Measurements from ENCODE around the gene DENND6B.

The DENND6B gene

DNA sequence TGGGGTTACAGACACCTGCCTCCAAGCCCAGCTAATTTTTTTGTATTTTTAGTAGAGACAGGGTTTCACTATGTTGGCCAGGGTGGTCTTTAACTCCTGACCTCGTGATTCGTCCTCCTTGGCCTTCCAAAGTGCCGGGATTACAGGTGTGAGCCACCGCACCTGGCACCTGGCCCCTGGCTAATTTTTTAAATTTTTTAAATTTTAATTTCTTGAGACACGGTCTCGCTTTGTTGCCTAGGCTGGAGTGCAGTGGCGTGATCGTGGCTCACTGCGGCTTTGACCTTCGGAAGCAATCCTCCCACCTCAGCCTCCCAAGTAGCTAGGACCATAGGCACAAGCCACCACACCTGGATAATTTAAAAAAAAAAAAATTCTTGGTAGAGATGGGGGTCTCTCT is 30.9 kb upstream of the DENND6B start:
- Histone ChIP-seq H3K4me3 (ENCODE audit: low read depth, low read length, poor library complexity, severe bottlenecking) (no peak overlapping the region), H4K20me1 (ENCODE audit: insufficient read depth, low read length) (no peaks in the 10 kb centered on the region)
- TF ChIP-seq EZH2 (IDR thresholded peaks at IDR 0.05; ENCODE audit: borderline replicate concordance, low read length), result no peak
- no peak for TF ChIP-seq CTCF (IDR thresholded peaks at IDR 0.05; ENCODE audit: low read length)

DNA sequence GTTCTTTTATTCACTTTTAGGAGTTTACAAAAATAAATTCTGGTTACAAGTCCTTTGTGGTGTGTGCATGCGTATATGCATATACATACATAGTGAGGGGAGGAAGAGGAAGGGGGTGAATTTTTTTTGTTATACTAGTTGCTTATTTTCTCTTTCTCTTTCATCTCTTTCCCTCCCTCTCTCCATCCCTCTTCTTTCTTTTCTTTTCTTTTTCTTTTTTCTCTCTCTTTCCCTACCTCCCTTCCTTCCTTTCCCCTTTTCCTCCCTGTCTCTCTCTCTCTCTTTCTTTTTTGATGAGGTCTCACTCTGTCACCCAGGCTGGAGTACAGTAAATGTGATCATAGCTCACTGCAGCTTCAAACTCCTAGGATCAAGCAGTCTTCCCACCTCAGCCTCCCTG is 30.4 kb upstream of the DENND6B start:
- H3K9ac ChIP-seq (ENCODE audit: low read length), result no peak overlapping the region
- TF ChIP-seq EZH2 (IDR thresholded peaks at IDR 0.05; ENCODE audit: borderline replicate concordance, low read length), result no peak
- no peak for TF ChIP-seq CTCF (IDR thresholded peaks at IDR 0.05; ENCODE audit: low read length)
- H3K27me3 ChIP-seq (ENCODE audit: insufficient read depth, low read length), result no peaks in the 10 kb centered on the region
- H3K27ac ChIP-seq (ENCODE audit: low read depth, low read length, poor library complexity, severe bottlenecking), result no peak overlapping the region
- no peaks in the 10 kb centered on the region for H3K4me1 ChIP-seq (ENCODE audit: insufficient read depth, low read length, severe bottlenecking)
- H3K4me3 ChIP-seq (ENCODE audit: low read depth, low read length, poor library complexity, severe bottlenecking), result no peak overlapping the region
- peaks cover 52% of the 10 kb centered on the region for H3K36me3 ChIP-seq (ENCODE audit: insufficient read depth, low read length)
- H3K4me2 ChIP-seq (ENCODE audit: low read length), result no peak overlapping the region
- H2AFZ ChIP-seq (ENCODE audit: low read length), result no peak overlapping the region
- peaks cover 68% of the 10 kb centered on the region for H3K79me2 ChIP-seq (ENCODE audit: insufficient read depth, low read length)
- no peaks in the 10 kb centered on the region for H3F3A ChIP-seq (ENCODE audit: insufficient read depth, low read length)
- H4K20me1 ChIP-seq (ENCODE audit: insufficient read depth, low read length), result no peaks in the 10 kb centered on the region
- no peaks in the 10 kb centered on the region for H3K9me2 ChIP-seq (ENCODE audit: low read depth, low read length)
- no peaks in the 10 kb centered on the region for H3K9me3 ChIP-seq (ENCODE audit: low read length)

More for the DNA sequence above, 30.9 kb upstream of the DENND6B start:
- Histone ChIP-seq H3K9me2 (ENCODE audit: low read depth, low read length) (no peaks in the 10 kb centered on the region), H3K9ac (ENCODE audit: low read length) (no peak overlapping the region), H3K4me2 (ENCODE audit: low read length) (no peak overlapping the region), H3K4me1 (ENCODE audit: insufficient read depth, low read length, severe bottlenecking) (no peaks in the 10 kb centered on the region), H3F3A (ENCODE audit: insufficient read depth, low read length) (no peaks in the 10 kb centered on the region), H3K27ac (ENCODE audit: low read depth, low read length, poor library complexity, severe bottlenecking) (no peak overlapping the region), H3K9me3 (ENCODE audit: low read length) (no peaks in the 10 kb centered on the region), H2AFZ (ENCODE audit: low read length) (no peak overlapping the region), H3K36me3 (ENCODE audit: insufficient read depth, low read length) (peaks cover 50% of the 10 kb centered on the region), H3K27me3 (ENCODE audit: insufficient read depth, low read length) (no peaks in the 10 kb centered on the region), H3K79me2 (ENCODE audit: insufficient read depth, low read length) (peaks cover 73% of the 10 kb centered on the region)

- no peaks in the 10 kb centered on the region for H3K9me3 ChIP-seq (ENCODE audit: low read length)
- H3K9me2 ChIP-seq (ENCODE audit: low read depth, low read length), result no peaks in the 10 kb centered on the region
- no peaks in the 10 kb centered on the region for H3K4me1 ChIP-seq (ENCODE audit: insufficient read depth, low read length, severe bottlenecking)
- no peak overlapping the region for H3K9ac ChIP-seq (ENCODE audit: low read length)
- no peak for TF ChIP-seq CTCF (IDR thresholded peaks at IDR 0.05; ENCODE audit: low read length)
- TF ChIP-seq EZH2 (IDR thresholded peaks at IDR 0.05; ENCODE audit: borderline replicate concordance, low read length), result no peak
- no peaks in the 10 kb centered on the region for H4K20me1 ChIP-seq (ENCODE audit: insufficient read depth, low read length)
- H3F3A ChIP-seq (ENCODE audit: insufficient read depth, low read length), result no peaks in the 10 kb centered on the region
- H3K4me2 ChIP-seq (ENCODE audit: low read length), result no peak overlapping the region
- no peaks in the 10 kb centered on the region for H3K27me3 ChIP-seq (ENCODE audit: insufficient read depth, low read length)
- no peak overlapping the region for H2AFZ ChIP-seq (ENCODE audit: low read length)
- no peak overlapping the region for H3K4me3 ChIP-seq (ENCODE audit: low read depth, low read length, poor library complexity, severe bottlenecking)
- no peak overlapping the region for H3K27ac ChIP-seq (ENCODE audit: low read depth, low read length, poor library complexity, severe bottlenecking)
- H3K36me3 ChIP-seq (ENCODE audit: insufficient read depth, low read length), result peaks cover 49% of the 10 kb centered on the region
- H3K79me2 ChIP-seq (ENCODE audit: insufficient read depth, low read length), result peaks cover 57% of the 10 kb centered on the region
Observed at GRCh38 chr22:50356186-50356585, 29.4 kb upstream of the DENND6B start.
